Testis (tissue), 3 donors: ENCODE data around the gene CCNF. TPM values are rescaled to one million over a fixed set of nuclear protein-coding genes. Genes with fewer than 3 reads are reported as not detected.
A peak's percentile ranks its signal among the peaks of the same experiment; 100 is the strongest.

Source experiments
- DNase-seq: peaks from one replicate; pipeline ENCODE4 v3.0.0-alpha.2; 2019
- H3K27ac ChIP-seq, 2 donors: fragments of 200-600 bp; sonication (generic); one replicate each; pipeline ENCODE4 v1.5.1; 2019
- H3K27me3 ChIP-seq: fragments of 200-600 bp; sonication (generic); one replicate; pipeline ENCODE4 v1.5.1; 2019
- H3K36me3 ChIP-seq: fragments of 200-600 bp; sonication (generic); one replicate; pipeline ENCODE4 v1.5.1; 2017; ENCODE audit warnings: low read depth; ENCODE audit errors: missing control alignments
- H3K4me1 ChIP-seq: fragments of 200-600 bp; sonication (generic); one replicate; pipeline ENCODE4 v1.5.1; 2019
- H3K4me3 ChIP-seq, 2 donors: fragments of 200-600 bp; sonication (generic); one replicate each; pipeline ENCODE4 v1.5.1; 2017 to 2019
- H3K9me3 ChIP-seq: fragments of 200-600 bp; sonication (generic); one replicate; pipeline ENCODE4 v1.5.1; 2017
- CTCF ChIP-seq, 3 experiments: fragments of 450-650 bp in 2 of 3; fragments of 200-600 bp in 1 of 3; sonication (generic) in 1 of 3; IDR thresholded peaks; one replicate each; pipeline ENCODE4 v1.5.1; 2016 to 2019; ENCODE audit warnings: antibody characterized with exemption in 3 of 3, mild to moderate bottlenecking in 2 of 3, moderate library complexity in 1 of 3
- POLR2A ChIP-seq: fragments of 450-650 bp; IDR thresholded peaks from one replicate; pipeline ENCODE4 v1.6.1; 2017; ENCODE audit warnings: antibody characterized with exemption, mild to moderate bottlenecking, moderate library complexity
- WGBS, 2 donors: methylation state at CpG; one replicate each; pipeline ENCODE4 v1.1.5; 2018; 5-methylcytosine and 5-hydroxymethylcytosine counted together
- intact Hi-C: fragments of 100-400 bp; cut with DNase I; formaldehyde crosslinking; loops from one replicate; pipeline ENCODE4 v1.15.1; 2023; ENCODE audit warnings: low total_unique reads
- polyA plus RNA-seq: library from polyadenylated mRNA; stranded (reverse); fragments of 350-450 nt; fragmentation: Illumina TruSeq; extraction: RNeasy Lipid Tissue Mini Kit (QIAGEN cat#74804); gene quantifications from one replicate; pipeline ENCODE4 v1.2.3, GENCODE V29; 2014; ENCODE audit warnings: low read depth, low replicate concordance; ENCODE audit not compliant: insufficient read depth
- total RNA-seq, 2 donors: library from RNA; depleted of rRNA; stranded (reverse); fragments of >200 nt; gene quantifications; one replicate each; pipeline ENCODE4 v1.2.3, GENCODE V29; 2016

CCNF gene
- total and polyA plus RNA-seq, 3 donors from 2014 or later, result 6.0 to 10.8 (median 9.4) TPM

- H3K36me3 ChIP-seq, result no peaks in the 10 kb centered on the region
- H3K4me3 ChIP-seq, result no peak overlapping the region
- 86 to 90% methylated on average over 15 to 16 of the region's 16 CpGs for WGBS, 2 donors
- peaks cover 19% of the 10 kb centered on the region for H3K4me1 ChIP-seq
- intact Hi-C loops, result loop anchor here (10.0 kb wide), 1 partner anchor 149 kb away; no protein-coding TSS in a partner anchor
- H3K27ac ChIP-seq, result no peak overlapping the region
- TF ChIP-seq POLR2A, result no peak
- no peak for TF ChIP-seq CTCF (IDR thresholded peaks at IDR 0.05)
- H3K27me3 ChIP-seq, result no peaks in the 10 kb centered on the region
- DNase-seq, result no peak
- no peaks in the 10 kb centered on the region for H3K9me3 ChIP-seq
Observed at GRCh38 chr16:2483939-2484897, 55.0 kb downstream of the CCNF start.

- intact Hi-C loops, result loop anchor here (10.0 kb wide), 1 partner anchor 150 kb away; no protein-coding TSS in a partner anchor
- DNase-seq, result no peak
- Histone ChIP-seq H3K4me1 (peaks cover 19% of the 10 kb centered on the region), H3K9me3 (no peaks in the 10 kb centered on the region), H3K27me3 (no peaks in the 10 kb centered on the region), H3K27ac (no peak overlapping the region), H3K36me3 (no peaks in the 10 kb centered on the region), H3K4me3 (no peak overlapping the region)
- TF ChIP-seq CTCF (IDR thresholded peaks at IDR 0.05), result no peak
- no peak for TF ChIP-seq POLR2A
- 91 to 93% methylated on average over 13 of the region's 13 CpGs for WGBS, 2 donors
Observed at GRCh38 chr16:2484898-2485508, 55.8 kb downstream of the CCNF start.

GRCh38 chr16:2485811-2486507 is 56.7 kb downstream of the CCNF start:
- intact Hi-C loops, result loop anchor here (10.0 kb wide), 1 partner anchor 151 kb away; no protein-coding TSS in a partner anchor
- Histone ChIP-seq H3K4me3 (no peak overlapping the region), H3K4me1 (peaks cover 19% of the 10 kb centered on the region), H3K27me3 (no peaks in the 10 kb centered on the region), H3K36me3 (no peaks in the 10 kb centered on the region), H3K27ac (no peak overlapping the region), H3K9me3 (no peaks in the 10 kb centered on the region)
- no peak for TF ChIP-seq CTCF (IDR thresholded peaks at IDR 0.05)
- TF ChIP-seq POLR2A, result no peak
- 83 to 87% methylated on average over 6 to 33 of the region's 33 CpGs for WGBS, 2 donors
- DNase-seq, result no peak

GRCh38 chr16:2486645-2487516 is 57.6 kb downstream of the CCNF start:
- Histone ChIP-seq H3K27me3 (no peaks in the 10 kb centered on the region), H3K27ac (no peak overlapping the region), H3K36me3 (no peaks in the 10 kb centered on the region), H3K4me1 (peaks cover 19% of the 10 kb centered on the region), H3K4me3 (no peak overlapping the region), H3K9me3 (no peaks in the 10 kb centered on the region)
- 71 to 73% methylated on average over 27 to 29 of the region's 29 CpGs for WGBS, 2 donors
- intact Hi-C loops, result loop anchor here (10.0 kb wide), 1 partner anchor 152 kb away; no protein-coding TSS in a partner anchor
- TF ChIP-seq CTCF (IDR thresholded peaks at IDR 0.05) (peak in 1 of 3 experiments; percentile 33), POLR2A (no peak)
- DNase-seq, result peak; percentile 81
